GM12878 (cell line): ENCODE results near the gene SYNGR4. TPM values are rescaled to one million over a fixed set of nuclear protein-coding genes. Genes with fewer than 3 reads are reported as not detected.

ENCODE experiments used
- ATAC-seq: fragments of 200-7000 bp; cut with Tn5 transposase; 3 replicates; pipeline ENCODE4 v1.9.1; 2020; ENCODE audit warnings: mild to moderate bottlenecking, moderate library complexity
- BruUV-seq: library from RNA; stranded (reverse); fragments of 400-500 nt; replicated peaks from 2 replicates; lab custom pipeline; 2021; lab: Mats Ljungman, UMichigan
- CTCF ChIA-PET: fragments of 300-600 bp; sonication (Branson Sonifier 250); formaldehyde crosslinking; extraction: SDS; loops from one replicate; lab custom pipeline; 2021; ENCODE audit warnings: inconsistent platforms; lab: Yijun Ruan, JAX
- POLR2A ChIA-PET: fragments of 350-600 bp; formaldehyde crosslinking; extraction: SDS; loops from one replicate; lab custom pipeline; 2021; ENCODE audit warnings: inconsistent platforms; lab: Charles Lee
- RAD21 ChIA-PET: fragments of 300-600 bp; sonication (Branson Sonifier 250); formaldehyde crosslinking; loops from one replicate; lab custom pipeline; 2023; ENCODE audit warnings: antibody characterized with exemption; ENCODE audit not compliant: unreplicated experiment; lab: Charles Lee
- SMC1A ChIA-PET: fragments of 300-600 bp; sonication (Branson Sonifier 250); formaldehyde crosslinking; loops from one replicate; lab custom pipeline; 2023; ENCODE audit not compliant: unreplicated experiment, uncharacterized antibody; lab: Charles Lee
- DNase-seq: peaks from one replicate; pipeline ENCODE4 v3.0.0-alpha.2; 2011; ENCODE audit warnings: low read depth, low spot score
- FAIRE-seq: peaks from 3 replicates; lab custom pipeline; 2011; peaks lifted over from hg19 to GRCh38; lab: Jason Lieb, UNC
- H2AFZ ChIP-seq: 2 replicates; pipeline ENCODE4 v1.6.0; 2011; ENCODE audit warnings: low read depth, low read length, control low read depth; ENCODE audit not compliant: control insufficient read depth
- H3K27ac ChIP-seq: 2 replicates; pipeline ENCODE4 v1.5.1; 2011; ENCODE audit warnings: control low read depth; ENCODE audit not compliant: control insufficient read depth, insufficient read depth
- H3K27me3 ChIP-seq, 2 experiments: replicated peaks in 1 of 2; 2 replicates each; pipeline versions ENCODE4 v1.6.0 to v1.6.1; 2011; ENCODE audit warnings: low read length in 1 of 2; ENCODE audit not compliant: control insufficient read depth in 2 of 2, insufficient read depth in 2 of 2
- H3K36me3 ChIP-seq, 2 experiments: 2 replicates each; pipeline ENCODE4 v1.5.1; 2011; ENCODE audit warnings: low read length in 1 of 2; ENCODE audit not compliant: control insufficient read depth in 2 of 2, insufficient read depth in 2 of 2
- H3K4me1 ChIP-seq: 2 replicates; pipeline ENCODE4 v1.6.1; 2011; ENCODE audit warnings: mild to moderate bottlenecking, low read length, moderate library complexity, mixed read lengths; ENCODE audit not compliant: control insufficient read depth, insufficient read depth
- H3K4me2 ChIP-seq: 2 replicates; pipeline ENCODE4 v1.6.0; 2011; ENCODE audit warnings: control low read depth; ENCODE audit not compliant: control insufficient read depth, insufficient read depth
- H3K4me3 ChIP-seq: fragments of 200-600 bp; sonication (generic); 2 replicates; pipeline ENCODE4 v1.5.1; 2016
- H3K79me2 ChIP-seq: 2 replicates; pipeline ENCODE4 v1.6.0; 2011; ENCODE audit warnings: low read length; ENCODE audit not compliant: control insufficient read depth, insufficient read depth
- H3K9ac ChIP-seq: 2 replicates; pipeline ENCODE4 v1.8.0; 2011; ENCODE audit warnings: low read length, control low read depth, mixed read lengths; ENCODE audit not compliant: control insufficient read depth, insufficient read depth
- H3K9me3 ChIP-seq: replicated peaks from 3 replicates; pipeline ENCODE4 v1.5.1; 2011; ENCODE audit warnings: mild to moderate bottlenecking, low read length; ENCODE audit not compliant: control insufficient read depth, insufficient read depth
- H4K20me1 ChIP-seq: 2 replicates; pipeline ENCODE4 v1.6.0; 2011; ENCODE audit not compliant: control insufficient read depth, insufficient read depth
- CHD1 ChIP-seq: IDR thresholded peaks from 2 replicates; pipeline ENCODE4 v1.6.1; 2012; ENCODE audit warnings: low read depth, low read length, improper control_type of control experiment
- GATAD2B ChIP-seq: fragments of 450-650 bp; conservative IDR thresholded peaks from 2 replicates; pipeline ENCODE4 v1.6.1; 2017; ENCODE audit warnings: low read depth, mild to moderate bottlenecking, moderate library complexity
- HDGF ChIP-seq: fragments of 450-650 bp; IDR thresholded peaks from 2 replicates; pipeline ENCODE4 v1.6.1; 2016; ENCODE audit warnings: antibody characterized with exemption
- IKZF1 ChIP-seq: fragments of 450-650 bp; conservative IDR thresholded peaks from 2 replicates; pipeline ENCODE4 v1.6.1; 2017; ENCODE audit warnings: antibody characterized with exemption, mild to moderate bottlenecking
- NBN ChIP-seq: fragments of 450-650 bp; IDR thresholded peaks from 2 replicates; pipeline ENCODE4 v1.6.1; 2016
- PAX5 ChIP-seq: IDR thresholded peaks from 2 replicates; pipeline ENCODE4 v1.6.1; 2011; ENCODE audit warnings: low read depth, low read length, borderline replicate concordance
- POU2F2 ChIP-seq: IDR thresholded peaks from 3 replicates; pipeline ENCODE4 v1.6.1; 2011; ENCODE audit warnings: low read depth, mild to moderate bottlenecking, low read length, borderline replicate concordance
- SMAD5 ChIP-seq: IDR thresholded peaks from 2 replicates; pipeline ENCODE4 v1.6.1; 2016; ENCODE audit warnings: antibody characterized with exemption, low read depth
- SMC3 ChIP-seq: IDR thresholded peaks from 2 replicates; pipeline ENCODE4 v1.6.1; 2011; ENCODE audit warnings: low read length, improper control_type of control experiment, borderline replicate concordance
- SPI1 ChIP-seq: IDR thresholded peaks from 2 replicates; pipeline ENCODE4 v1.6.1; 2011; ENCODE audit warnings: low read depth, mild to moderate bottlenecking, low read length, moderate library complexity, borderline replicate concordance; ENCODE audit not compliant: insufficient read depth
- SREBF2 ChIP-seq: IDR thresholded peaks from 2 replicates; pipeline ENCODE4 v1.6.1; 2012; ENCODE audit warnings: mild to moderate bottlenecking, low read length
- SUPT20H ChIP-seq: IDR thresholded peaks from 2 replicates; pipeline ENCODE4 v1.6.1; 2011; ENCODE audit warnings: low read depth, mild to moderate bottlenecking, low read length, moderate library complexity, borderline replicate concordance; ENCODE audit not compliant: control insufficient read depth
- TCF7 ChIP-seq: IDR thresholded peaks from 2 replicates; pipeline ENCODE4 v1.6.1; 2014; ENCODE audit warnings: antibody characterized with exemption, borderline replicate concordance
- WGBS: methylation state at CpG from one replicate; pipeline ENCODE4 v1.1.6; 2016; ENCODE audit warnings: low lambda C conversion rate; ENCODE audit not compliant: insufficient replicate concordance, insufficient coverage; ENCODE audit errors: missing lambda C conversion rate; 5-methylcytosine and 5-hydroxymethylcytosine counted together
- in situ Hi-C: fragments of 300-500 bp; cut with MboI; formaldehyde crosslinking; loops from 9 replicates; pipeline ENCODE4 v1.14.3; 2018; ENCODE audit warnings: mixed read lengths
- intact Hi-C: fragments of 100-400 bp; cut with micrococcal nuclease; formaldehyde crosslinking; loops from one replicate; pipeline ENCODE4 v1.14.2; 2022; ENCODE audit not compliant: unreplicated experiment
- polyA plus RNA-seq, 11 experiments: library from polyadenylated mRNA; depleted of rRNA in 4 of 11; unstranded in 6 of 11; stranded (reverse) in 5 of 11; fragments of >200 nt; fragmentation: Nextera tagmentation in 4 of 11; fragmentation: Illumina TruSeq in 1 of 11; extraction: Ambion mirVana in 4 of 11; extraction: Trizol in 1 of 11; gene quantifications; 1 replicate in 1 of 11; 2 replicates in 10 of 11; pipeline versions ENCODE4 v1.2.1 to v1.2.3, GENCODE V29; 2011 to 2016; ENCODE audit warnings: inconsistent platforms in 2 of 11, missing spikeins in 2 of 11, low read depth in 1 of 11
- total RNA-seq, 4 experiments: library from RNA; depleted of rRNA in 3 of 4; stranded (reverse); fragments of >200 nt in 3 of 4; fragmentation: Illumina TruSeq in 1 of 4; extraction: Trizol in 1 of 4; gene quantifications; 2 replicates each; pipeline versions ENCODE4 v1.2.1 to v1.2.3, GENCODE V29; 2013 to 2021
- TF ChIP-seq, protein P1 (sequence below): fragments of 450-650 bp; IDR thresholded peaks from 2 replicates; pipeline ENCODE4 v1.6.1; 2017; ENCODE audit warnings: antibody characterized with exemption, mild to moderate bottlenecking, moderate library complexity
- TF ChIP-seq, protein P2 (sequence below): fragments of 450-650 bp; IDR thresholded peaks from 2 replicates; pipeline ENCODE4 v1.6.1; 2016; ENCODE audit warnings: mild to moderate bottlenecking
- TF ChIP-seq, protein P3 (sequence below): fragments of 450-650 bp; IDR thresholded peaks from 2 replicates; pipeline ENCODE4 v1.6.1; 2014; ENCODE audit warnings: mild to moderate bottlenecking
- TF ChIP-seq, protein P4 (sequence below): IDR thresholded peaks from 2 replicates; pipeline ENCODE4 v1.6.1; 2011; ENCODE audit warnings: low read depth, mild to moderate bottlenecking, low read length, moderate library complexity, borderline replicate concordance; ENCODE audit errors: extremely low read depth

SYNGR4 gene
- total and polyA plus RNA-seq, 10 of the 15 experiments (the other 5 are each of a cell fraction or from before 2014, with no cell fraction given), result 0.08 to 0.72 (median 0.17) TPM; not detected in 6

DNA sequence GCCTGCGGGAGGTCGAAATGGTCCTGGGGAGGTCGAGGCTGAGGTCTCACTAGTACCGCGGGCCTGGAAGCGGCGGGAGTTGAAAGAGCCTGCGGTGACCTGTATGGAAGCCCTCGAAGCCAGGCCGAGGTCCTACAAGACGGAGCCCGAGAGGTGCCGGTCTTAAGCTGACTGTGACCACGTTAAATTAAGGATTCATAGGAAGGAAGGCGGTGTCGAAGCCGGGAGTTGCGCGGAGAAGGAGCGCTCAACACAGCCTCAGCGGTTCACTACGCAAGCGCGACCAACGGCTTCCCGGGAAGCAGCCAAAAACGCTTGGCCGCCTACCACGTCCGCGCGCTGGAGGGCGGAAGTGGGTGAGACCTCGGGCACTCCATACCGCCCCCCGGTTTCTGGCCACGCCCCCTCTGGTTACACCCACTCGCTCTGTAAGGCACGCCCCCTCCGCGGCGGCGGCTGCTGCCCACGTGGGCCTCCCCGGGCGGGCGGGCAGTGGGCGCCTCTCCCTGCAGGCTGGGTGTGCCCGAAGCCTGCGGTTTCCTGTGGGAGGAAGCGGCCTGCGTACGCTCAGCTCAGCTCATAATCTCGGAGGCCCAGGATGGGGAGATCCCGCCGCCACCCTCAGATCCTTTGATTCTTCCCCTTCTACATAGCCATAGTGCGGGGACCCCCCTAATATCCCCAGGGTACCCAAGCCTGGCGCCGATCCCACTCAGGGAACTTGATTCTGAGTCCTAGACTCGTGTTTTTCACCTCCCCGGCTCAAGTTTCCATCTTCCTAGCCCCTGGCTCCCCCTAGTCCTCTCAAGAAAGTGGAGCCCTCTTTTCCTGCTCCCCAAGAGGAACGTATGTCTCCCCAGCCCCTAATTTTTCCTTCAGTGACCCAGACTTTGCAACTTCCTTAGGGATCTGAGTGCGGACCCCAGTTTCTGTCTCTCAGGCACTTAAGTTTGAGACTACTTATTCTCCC, 42.3 kb upstream of the SYNGR4 start:
- under 1% methylated on average over 60 of the region's 63 CpGs for WGBS
- H4K20me1 ChIP-seq, result no peaks in the 10 kb centered on the region
- no peaks in the 10 kb centered on the region for H3K36me3 ChIP-seq
- peak; percentile 94 for FAIRE-seq
- ChIA-PET SMC1A (interaction anchor here (0.7 to 13.2 kb wide), 6 partner anchors 8 to 167 kb away, joined by 3 to 223 read pairs (median 3); partner anchors contain the start of genes SYNGR4 and TMEM143), RAD21 (interaction anchor here (0.6 to 9.9 kb wide), 17 partner anchors 8 to 1590 kb away, joined by 3 to 255 read pairs (median 4); partner anchors contain the start of genes CARD8, KDELR1, SYNGR4 and TMEM143), POLR2A (interaction anchor here (0.5 to 7.2 kb wide), 5 partner anchors 9 to 152 kb away, joined by 3 to 194 read pairs (median 5); partner anchors contain the start of genes SYNGR4 and TMEM143), CTCF (interaction anchor here (0.5 to 9.7 kb wide), 14 partner anchors 8 to 298 kb away, joined by 3 to 238 read pairs (median 4); partner anchors contain the start of genes KDELR1, SYNGR4 and TMEM143)
- ATAC-seq, result peak; percentile 79
- DNase-seq, result peak; percentile 92
- TSS peak; percentile 86 for BruUV-seq
- peaks cover 17% of the 10 kb centered on the region for H3K79me2 ChIP-seq
- peak overlapping the region; percentile 92 for H3K4me2 ChIP-seq
- intact Hi-C loops (no loop called here), in situ Hi-C loops (no loop called here)
- no peaks in the 10 kb centered on the region for H3K9me3 ChIP-seq
- H3K4me3 ChIP-seq, result peak overlapping the region; percentile 73
- H2AFZ ChIP-seq, result peak overlapping the region; percentile 59
- H3K9ac ChIP-seq, result peak overlapping the region; percentile 97
- peak overlapping the region; percentile 96 for H3K27ac ChIP-seq
- peaks cover 31% of the 10 kb centered on the region for H3K4me1 ChIP-seq
- no peaks in the 10 kb centered on the region for H3K27me3 ChIP-seq
- peak; percentile 75; the same call in 1 of the 2 replicates for TF ChIP-seq SMAD5
- no peak for TF ChIP-seq TCF7
- TF ChIP-seq IKZF1, result peak; percentile 97
- TF ChIP-seq GATAD2B, result peak; percentile 64
- TF ChIP-seq, protein P1, sequence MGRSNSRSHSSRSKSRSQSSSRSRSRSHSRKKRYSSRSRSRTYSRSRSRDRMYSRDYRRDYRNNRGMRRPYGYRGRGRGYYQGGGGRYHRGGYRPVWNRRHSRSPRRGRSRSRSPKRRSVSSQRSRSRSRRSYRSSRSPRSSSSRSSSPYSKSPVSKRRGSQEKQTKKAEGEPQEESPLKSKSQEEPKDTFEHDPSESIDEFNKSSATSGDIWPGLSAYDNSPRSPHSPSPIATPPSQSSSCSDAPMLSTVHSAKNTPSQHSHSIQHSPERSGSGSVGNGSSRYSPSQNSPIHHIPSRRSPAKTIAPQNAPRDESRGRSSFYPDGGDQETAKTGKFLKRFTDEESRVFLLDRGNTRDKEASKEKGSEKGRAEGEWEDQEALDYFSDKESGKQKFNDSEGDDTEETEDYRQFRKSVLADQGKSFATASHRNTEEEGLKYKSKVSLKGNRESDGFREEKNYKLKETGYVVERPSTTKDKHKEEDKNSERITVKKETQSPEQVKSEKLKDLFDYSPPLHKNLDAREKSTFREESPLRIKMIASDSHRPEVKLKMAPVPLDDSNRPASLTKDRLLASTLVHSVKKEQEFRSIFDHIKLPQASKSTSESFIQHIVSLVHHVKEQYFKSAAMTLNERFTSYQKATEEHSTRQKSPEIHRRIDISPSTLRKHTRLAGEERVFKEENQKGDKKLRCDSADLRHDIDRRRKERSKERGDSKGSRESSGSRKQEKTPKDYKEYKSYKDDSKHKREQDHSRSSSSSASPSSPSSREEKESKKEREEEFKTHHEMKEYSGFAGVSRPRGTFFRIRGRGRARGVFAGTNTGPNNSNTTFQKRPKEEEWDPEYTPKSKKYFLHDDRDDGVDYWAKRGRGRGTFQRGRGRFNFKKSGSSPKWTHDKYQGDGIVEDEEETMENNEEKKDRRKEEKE, result no peak
- TF ChIP-seq, protein P2, sequence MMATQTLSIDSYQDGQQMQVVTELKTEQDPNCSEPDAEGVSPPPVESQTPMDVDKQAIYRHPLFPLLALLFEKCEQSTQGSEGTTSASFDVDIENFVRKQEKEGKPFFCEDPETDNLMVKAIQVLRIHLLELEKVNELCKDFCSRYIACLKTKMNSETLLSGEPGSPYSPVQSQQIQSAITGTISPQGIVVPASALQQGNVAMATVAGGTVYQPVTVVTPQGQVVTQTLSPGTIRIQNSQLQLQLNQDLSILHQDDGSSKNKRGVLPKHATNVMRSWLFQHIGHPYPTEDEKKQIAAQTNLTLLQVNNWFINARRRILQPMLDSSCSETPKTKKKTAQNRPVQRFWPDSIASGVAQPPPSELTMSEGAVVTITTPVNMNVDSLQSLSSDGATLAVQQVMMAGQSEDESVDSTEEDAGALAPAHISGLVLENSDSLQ, result no peak
- TF ChIP-seq, protein P3, sequence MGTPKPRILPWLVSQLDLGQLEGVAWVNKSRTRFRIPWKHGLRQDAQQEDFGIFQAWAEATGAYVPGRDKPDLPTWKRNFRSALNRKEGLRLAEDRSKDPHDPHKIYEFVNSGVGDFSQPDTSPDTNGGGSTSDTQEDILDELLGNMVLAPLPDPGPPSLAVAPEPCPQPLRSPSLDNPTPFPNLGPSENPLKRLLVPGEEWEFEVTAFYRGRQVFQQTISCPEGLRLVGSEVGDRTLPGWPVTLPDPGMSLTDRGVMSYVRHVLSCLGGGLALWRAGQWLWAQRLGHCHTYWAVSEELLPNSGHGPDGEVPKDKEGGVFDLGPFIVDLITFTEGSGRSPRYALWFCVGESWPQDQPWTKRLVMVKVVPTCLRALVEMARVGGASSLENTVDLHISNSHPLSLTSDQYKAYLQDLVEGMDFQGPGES, result no peak
- TF ChIP-seq SPI1, result peak; percentile 85
- TF ChIP-seq CHD1, result peak; percentile 86; the same call in 1 of the 2 replicates
- no peak for TF ChIP-seq SUPT20H
- no peak for TF ChIP-seq SMC3
- TF ChIP-seq HDGF, result no peak
- TF ChIP-seq NBN, result peak; percentile 55
- TF ChIP-seq, protein P4, sequence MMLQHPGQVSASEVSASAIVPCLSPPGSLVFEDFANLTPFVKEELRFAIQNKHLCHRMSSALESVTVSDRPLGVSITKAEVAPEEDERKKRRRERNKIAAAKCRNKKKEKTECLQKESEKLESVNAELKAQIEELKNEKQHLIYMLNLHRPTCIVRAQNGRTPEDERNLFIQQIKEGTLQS, result peak; percentile 41; the same call in 1 of the 2 replicates
- no peak; the same call in 2 of the 3 replicates for TF ChIP-seq POU2F2
- TF ChIP-seq SREBF2, result no peak
- TF ChIP-seq PAX5, result peak; percentile 71
